ENCODE data around the gene GLI1. TPM values are rescaled to one million over a fixed set of nuclear protein-coding genes. Genes with fewer than 3 reads are reported as not detected.
"Not testable (repeated sequence)": the region's sequence is repeated elsewhere in the genome, so short reads cannot be mapped to it uniquely, and the experiment has no call there.

Gene GLI1
- polyA plus RNA-seq, 1 of the 3 experiments (the other 2 are of a cell fraction): 0.90 TPM

- POLR2A ChIA-PET: interaction anchor here (0.7 kb wide), 1 partner anchor 61 kb away, joined by 5 read pairs; no protein-coding TSS in a partner anchor
- no peak for TF ChIP-seq CHD2 (IDR thresholded peaks at IDR 0.05; ENCODE audit: low read length, partially characterized antibody)
- CTCF ChIA-PET: interaction anchor here (0.8 kb wide), 1 partner anchor 135 kb away, joined by 3 read pairs; no protein-coding TSS in a partner anchor
- no peaks in the 10 kb centered on the region for H3K27me3 ChIP-seq (ENCODE audit: insufficient read depth)
- H3K4me3 ChIP-seq (ENCODE audit: low read depth in 2 of 2, low read length in 1 of 2): no peak overlapping the region
- H3K9ac ChIP-seq: no peak overlapping the region
- no peak overlapping the region for H3K4me2 ChIP-seq
- no peak for DNase-seq
- H4K20me1 ChIP-seq (ENCODE audit: insufficient read depth): no peaks in the 10 kb centered on the region
- H3K9me3 ChIP-seq: no peaks in the 10 kb centered on the region
- H3K9me2 ChIP-seq: no peaks in the 10 kb centered on the region
- peaks cover 47 to 71% of the 10 kb centered on the region in 2 experiments for H3K36me3 ChIP-seq (replicated peaks in 1 of 2; ENCODE audit: control insufficient read depth in 1 of 2, insufficient read depth in 2 of 2, low read length in 1 of 2)
- WGBS (ENCODE audit: low lambda C conversion rate): 92% methylated on average over 4 of the region's 4 CpGs
- no peak overlapping the region for H3K27ac ChIP-seq (ENCODE audit: low read depth in 2 of 2, low read length in 1 of 2)
- H2AFZ ChIP-seq (ENCODE audit: low read depth): no peak overlapping the region
- peaks cover 3% of the 10 kb centered on the region; the same call in 1 of the 2 replicates for H3K79me2 ChIP-seq (ENCODE audit: insufficient read depth)
- no peaks in the 10 kb centered on the region for H3K4me1 ChIP-seq (ENCODE audit: control insufficient read depth in 1 of 2, insufficient read depth in 2 of 2, low read depth in 1 of 2, low read length in 1 of 2)
- H3F3A ChIP-seq (replicated peaks; ENCODE audit: insufficient read depth): peaks cover 10% of the 10 kb centered on the region
Observed at GRCh38 chr12:57498571-57498970, 39.0 kb downstream of the GLI1 start.

- H2AFZ ChIP-seq (ENCODE audit: low read depth): no peak overlapping the region
- H3K36me3 ChIP-seq (replicated peaks in 1 of 2; ENCODE audit: control insufficient read depth in 1 of 2, insufficient read depth in 2 of 2, low read length in 1 of 2): peaks cover 55 to 80% of the 10 kb centered on the region in 2 experiments
- H4K20me1 ChIP-seq (ENCODE audit: insufficient read depth): no peaks in the 10 kb centered on the region
- TF ChIP-seq REST (IDR thresholded peaks at IDR 0.05; ENCODE audit: low read depth, low read length) (no peak), RXRA (IDR thresholded peaks at IDR 0.05; ENCODE audit: borderline replicate concordance, low read depth) (no peak), FOSL2 (IDR thresholded peaks at IDR 0.05; ENCODE audit: borderline replicate concordance, low read depth) (no peak)
- WGBS (ENCODE audit: low lambda C conversion rate): 97% methylated on average over 11 of the region's 11 CpGs
- H3K9ac ChIP-seq: no peak overlapping the region
- H3F3A ChIP-seq (replicated peaks; ENCODE audit: insufficient read depth): peaks cover 10% of the 10 kb centered on the region
- no peak overlapping the region for H3K4me2 ChIP-seq
- no peaks in the 10 kb centered on the region for H3K27me3 ChIP-seq (ENCODE audit: insufficient read depth)
- peaks cover 3% of the 10 kb centered on the region; the same call in 1 of the 2 replicates for H3K79me2 ChIP-seq (ENCODE audit: insufficient read depth)
- CTCF ChIA-PET: interaction anchor here (1.4 kb wide), 2 partner anchors 17 to 41 kb away, joined by 3 to 4 read pairs; partner anchors contain the start of gene GLI1
- H3K4me3 ChIP-seq (ENCODE audit: low read depth in 2 of 2, low read length in 1 of 2): no peak overlapping the region
- no peak for DNase-seq
- no peaks in the 10 kb centered on the region for H3K9me3 ChIP-seq
- no peaks in the 10 kb centered on the region for H3K9me2 ChIP-seq
- H3K4me1 ChIP-seq (ENCODE audit: control insufficient read depth in 1 of 2, insufficient read depth in 2 of 2, low read depth in 1 of 2, low read length in 1 of 2): no peaks in the 10 kb centered on the region
- POLR2A ChIA-PET: interaction anchor here (1.0 kb wide), 1 partner anchor 10 kb away, joined by 4 read pairs; no protein-coding TSS in a partner anchor
- no peak overlapping the region for H3K27ac ChIP-seq (ENCODE audit: low read depth in 2 of 2, low read length in 1 of 2)
Observed at GRCh38 chr12:57500213-57500612, 40.6 kb downstream of the GLI1 start.

DNA sequence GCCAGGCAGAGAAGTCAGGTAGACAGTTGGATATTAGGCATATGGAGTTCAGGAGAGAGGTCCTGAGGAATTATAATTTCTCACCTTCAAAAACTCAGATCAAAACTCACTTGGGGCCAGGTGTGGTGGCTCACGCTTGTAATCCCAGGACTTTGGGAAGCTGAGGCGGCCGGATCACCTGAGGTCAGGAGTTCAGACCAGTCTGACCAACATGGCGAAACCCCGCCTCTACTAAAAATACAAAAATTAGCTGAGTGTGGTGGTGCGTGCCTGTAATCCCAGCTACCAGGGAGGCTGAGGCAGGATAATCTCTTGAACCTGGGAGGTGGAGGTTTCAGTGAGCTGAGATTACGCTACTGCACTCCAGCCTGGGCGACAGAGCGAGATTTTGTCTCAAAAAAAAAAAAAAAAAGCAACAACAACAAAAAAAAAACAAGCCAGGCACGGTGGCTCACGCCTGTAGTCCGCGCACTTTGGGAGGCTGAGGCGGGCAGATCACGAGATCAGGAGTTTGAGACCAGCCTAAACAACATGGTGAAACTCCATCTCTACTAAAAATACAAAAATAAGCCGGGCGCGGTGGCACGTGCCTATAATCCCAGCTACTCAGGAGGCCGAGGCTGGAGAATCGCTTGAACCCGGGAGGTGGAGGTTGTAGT, 42.9 kb downstream of the GLI1 start:
- H3K9me2 ChIP-seq; H2AFZ ChIP-seq (ENCODE audit: low read depth); H4K20me1 ChIP-seq (ENCODE audit: insufficient read depth); H3K4me1 ChIP-seq (ENCODE audit: control insufficient read depth in 1 of 2, insufficient read depth in 2 of 2, low read depth in 1 of 2, low read length in 1 of 2); H3K9ac ChIP-seq; H3K27ac ChIP-seq (ENCODE audit: low read depth in 2 of 2, low read length in 1 of 2); H3K4me3 ChIP-seq (ENCODE audit: low read depth in 2 of 2, low read length in 1 of 2); H3K9me3 ChIP-seq; H3F3A ChIP-seq (replicated peaks; ENCODE audit: insufficient read depth); DNase-seq; H3K4me2 ChIP-seq; H3K27me3 ChIP-seq (ENCODE audit: insufficient read depth); H3K79me2 ChIP-seq (ENCODE audit: insufficient read depth): not testable (repeated sequence)
- CTCF ChIA-PET: interaction anchor here (1.2 to 2.2 kb wide), 3 partner anchors 10 to 44 kb away, joined by 3 to 7 read pairs (median 4); no protein-coding TSS in a partner anchor
- POLR2A ChIA-PET: interaction anchor here (1.3 to 2.9 kb wide), 5 partner anchors 10 to 18 kb away, joined by 3 to 10 read pairs (median 5); partner anchors contain the start of gene DDIT3
- WGBS (ENCODE audit: low lambda C conversion rate): 97% methylated on average over 22 of the region's 22 CpGs
- H3K36me3 ChIP-seq (replicated peaks in 1 of 2; ENCODE audit: control insufficient read depth in 1 of 2, insufficient read depth in 2 of 2, low read length in 1 of 2): peaks cover 48 to 82% of the 10 kb centered on the region in 2 experiments

DNA sequence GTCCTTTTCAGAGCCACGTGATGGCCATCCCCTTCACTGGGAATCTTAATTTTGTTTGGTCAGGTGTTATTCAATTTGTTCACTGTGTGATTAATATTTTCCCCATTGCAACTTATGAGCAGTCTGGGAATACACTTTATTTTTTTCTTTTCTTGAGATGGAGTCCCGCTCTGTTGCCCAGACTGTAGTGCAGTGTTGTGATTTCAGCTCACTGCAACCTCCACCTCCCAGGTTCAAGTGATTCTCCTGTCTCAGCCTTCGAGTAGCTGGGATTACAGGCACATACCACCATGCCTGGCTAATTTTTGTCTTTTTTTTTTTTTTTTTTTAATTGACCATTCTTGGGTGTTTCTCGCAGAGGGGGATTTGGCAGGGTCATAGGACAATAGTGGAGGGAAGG, 47.0 kb downstream of the GLI1 start:
- H3F3A ChIP-seq (replicated peaks; ENCODE audit: insufficient read depth); H3K9me3 ChIP-seq; H3K27ac ChIP-seq (ENCODE audit: low read depth in 2 of 2, low read length in 1 of 2); H4K20me1 ChIP-seq (ENCODE audit: insufficient read depth); H3K4me3 ChIP-seq (ENCODE audit: low read depth in 2 of 2, low read length in 1 of 2); CTCF ChIA-PET; H3K4me2 ChIP-seq; POLR2A ChIA-PET; H3K9ac ChIP-seq; H3K4me1 ChIP-seq (ENCODE audit: control insufficient read depth in 1 of 2, insufficient read depth in 2 of 2, low read depth in 1 of 2, low read length in 1 of 2); H3K79me2 ChIP-seq (ENCODE audit: insufficient read depth); H2AFZ ChIP-seq (ENCODE audit: low read depth); DNase-seq; H3K27me3 ChIP-seq (ENCODE audit: insufficient read depth); H3K9me2 ChIP-seq: not testable (repeated sequence)
- WGBS (ENCODE audit: low lambda C conversion rate): 95% methylated on average over 4 of the region's 4 CpGs
- H3K36me3 ChIP-seq (replicated peaks in 1 of 2; ENCODE audit: control insufficient read depth in 1 of 2, insufficient read depth in 2 of 2, low read length in 1 of 2): peaks cover 33 to 55% of the 10 kb centered on the region in 2 experiments

DNA sequence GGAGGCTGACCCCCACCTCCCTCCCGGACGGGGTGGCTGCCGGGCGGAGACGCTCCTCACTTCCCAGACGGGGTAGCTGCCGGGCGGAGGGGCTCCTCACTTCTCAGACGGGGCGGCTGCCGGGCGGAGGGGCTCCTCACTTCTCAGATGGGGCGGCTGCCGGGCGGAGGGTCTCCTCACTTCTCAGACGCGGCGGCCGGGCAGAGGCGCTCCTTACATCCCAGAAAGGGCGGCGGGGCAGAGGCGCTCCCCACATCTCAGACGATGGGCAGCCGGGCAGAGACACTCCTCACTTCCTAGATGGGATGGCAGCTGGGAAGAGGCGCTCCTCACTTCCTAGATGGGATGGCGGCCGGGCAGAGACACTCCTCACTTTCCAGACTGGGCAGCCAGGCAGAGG, 48.2 kb downstream of the GLI1 start:
- WGBS (ENCODE audit: low lambda C conversion rate): no CpG with 5 or more reads among the region's 28 CpGs
- DNase-seq; H2AFZ ChIP-seq (ENCODE audit: low read depth); H3K9me3 ChIP-seq; H3K9me2 ChIP-seq; H3K27me3 ChIP-seq (ENCODE audit: insufficient read depth); H3K9ac ChIP-seq; CTCF ChIA-PET; H3K4me1 ChIP-seq (ENCODE audit: control insufficient read depth in 1 of 2, insufficient read depth in 2 of 2, low read depth in 1 of 2, low read length in 1 of 2); H4K20me1 ChIP-seq (ENCODE audit: insufficient read depth); H3K4me3 ChIP-seq (ENCODE audit: low read depth in 2 of 2, low read length in 1 of 2); H3K4me2 ChIP-seq; POLR2A ChIA-PET; H3K27ac ChIP-seq (ENCODE audit: low read depth in 2 of 2, low read length in 1 of 2); H3K79me2 ChIP-seq (ENCODE audit: insufficient read depth): not testable (repeated sequence)
- Histone ChIP-seq H3F3A (replicated peaks; ENCODE audit: insufficient read depth) (peaks cover 17% of the 10 kb centered on the region), H3K36me3 (replicated peaks in 1 of 2; ENCODE audit: control insufficient read depth in 1 of 2, insufficient read depth in 2 of 2, low read length in 1 of 2) (peaks cover 39 to 52% of the 10 kb centered on the region in 2 experiments)

All from SK-N-SH (cell line).